Endothelial cell of umbilical vein (primary cell): ENCODE results near the gene GPNMB. TPM values are rescaled to one million over a fixed set of nuclear protein-coding genes. Genes with fewer than 3 reads are reported as not detected.

Source experiments
- BruUV-seq: library from RNA; stranded (reverse); fragments of 400-500 nt; replicated peaks from 2 replicates; lab custom pipeline; 2021; lab: Mats Ljungman, UMichigan
- CTCF ChIA-PET: fragments of 300-600, 350-600 bp; sonication (Branson Sonifier 250); formaldehyde crosslinking; loops from one replicate; lab custom pipeline; 2021; ENCODE audit warnings: antibody characterized with exemption, inconsistent platforms; lab: Charles Lee
- POLR2A ChIA-PET: fragments of 300-600, 350-600 bp; sonication (Branson Sonifier 250); formaldehyde crosslinking; loops from one replicate; lab custom pipeline; 2021; ENCODE audit warnings: antibody characterized with exemption, inconsistent platforms; lab: Charles Lee
- DNase-seq: peaks from one replicate; pipeline ENCODE4 v3.0.0-alpha.2; 2011; ENCODE audit warnings: low read depth, low spot score
- FAIRE-seq: peaks from 2 replicates; lab custom pipeline; 2011; peaks lifted over from hg19 to GRCh38; lab: Jason Lieb, UNC
- H2AFZ ChIP-seq: 2 replicates; pipeline ENCODE4 v1.6.0; 2012; ENCODE audit warnings: low read depth, low read length, control low read depth, inconsistent platforms
- H3K27ac ChIP-seq: 2 replicates; pipeline ENCODE4 v1.5.1; 2011; ENCODE audit warnings: low read depth, mild to moderate bottlenecking, control low read depth, low read length, moderate library complexity; ENCODE audit not compliant: insufficient read depth
- H3K27me3 ChIP-seq, 2 experiments: 2 replicates each; pipeline versions ENCODE4 v1.6.0 to v1.6.1; 2011; ENCODE audit warnings: low read length in 2 of 2, mixed read lengths in 1 of 2; ENCODE audit not compliant: control insufficient read depth in 2 of 2, insufficient read depth in 2 of 2
- H3K36me3 ChIP-seq, 2 experiments: 2 replicates in 1 of 2; 3 replicates in 1 of 2; pipeline ENCODE4 v1.5.1; 2011; ENCODE audit warnings: low read length in 2 of 2, mild to moderate bottlenecking in 1 of 2, moderate library complexity in 1 of 2; ENCODE audit not compliant: control insufficient read depth in 2 of 2, insufficient read depth in 2 of 2; ENCODE audit errors: extremely low read depth in 1 of 2
- H3K4me1 ChIP-seq: 3 replicates; pipeline ENCODE4 v1.5.1; 2011; ENCODE audit warnings: mild to moderate bottlenecking, low read length; ENCODE audit not compliant: control insufficient read depth, insufficient read depth; ENCODE audit errors: extremely low read depth
- H3K4me2 ChIP-seq: 2 replicates; pipeline ENCODE4 v1.6.1; 2011; ENCODE audit warnings: low read length, control low read depth, mixed read lengths; ENCODE audit not compliant: insufficient read depth
- H3K4me3 ChIP-seq, 3 experiments: fragments of 200-600 bp in 1 of 3; sonication (generic), shearing (Covaris generic) in 1 of 3; replicated peaks in 1 of 3; 2 replicates each; pipeline ENCODE4 v1.5.1; 2011 to 2016; ENCODE audit warnings: control low read depth in 3 of 3, low read length in 3 of 3, mild to moderate bottlenecking in 2 of 3, inconsistent platforms in 1 of 3, low read depth in 1 of 3, moderate library complexity in 1 of 3; ENCODE audit not compliant: insufficient read depth in 1 of 3
- H3K79me2 ChIP-seq: 2 replicates; pipeline ENCODE4 v1.6.0; 2012; ENCODE audit warnings: low read length, inconsistent platforms; ENCODE audit not compliant: control insufficient read depth, insufficient read depth
- H3K9ac ChIP-seq: replicated peaks from 2 replicates; pipeline ENCODE3; 2011; ENCODE audit warnings: low read length, control low read depth; ENCODE audit not compliant: insufficient read depth; ENCODE audit errors: extremely low read depth
- H3K9me1 ChIP-seq: replicated peaks from 3 replicates; pipeline ENCODE4 v1.6.0; 2011; ENCODE audit warnings: mild to moderate bottlenecking, low read length; ENCODE audit not compliant: control insufficient read depth, insufficient read depth; ENCODE audit errors: extremely low read depth
- H3K9me3 ChIP-seq: replicated peaks from 2 replicates; pipeline ENCODE4 v1.5.1; 2012; ENCODE audit warnings: low read length, inconsistent platforms; ENCODE audit not compliant: control insufficient read depth, insufficient read depth
- H4K20me1 ChIP-seq: replicated peaks from 2 replicates; pipeline ENCODE3; 2011; ENCODE audit warnings: mild to moderate bottlenecking, low read length; ENCODE audit not compliant: control insufficient read depth, insufficient read depth; ENCODE audit errors: extremely low read depth
- CTCF ChIP-seq, 2 donors: IDR thresholded peaks; 1 replicate in 1 of 2; 2 replicates in 1 of 2; pipeline ENCODE4 v1.5.1; 2011; ENCODE audit warnings: low read length in 2 of 2, mild to moderate bottlenecking in 2 of 2, moderate library complexity in 2 of 2, control low read depth in 1 of 2, inconsistent platforms in 1 of 2, low read depth in 1 of 2; ENCODE audit not compliant: insufficient read depth in 1 of 2; ENCODE audit errors: extremely low read depth in 1 of 2
- EZH2 ChIP-seq: IDR thresholded peaks from 2 replicates; pipeline ENCODE4 v1.6.1; 2012; ENCODE audit warnings: borderline replicate concordance, low read depth, mild to moderate bottlenecking, moderate library complexity, low read length, inconsistent platforms; ENCODE audit not compliant: severe bottlenecking
- FOS ChIP-seq: IDR thresholded peaks from 2 replicates; pipeline ENCODE4 v1.6.1; 2011; ENCODE audit warnings: mild to moderate bottlenecking, low read length, moderate library complexity, borderline replicate concordance; ENCODE audit not compliant: insufficient read depth
- GATA2 ChIP-seq: IDR thresholded peaks from 2 replicates; pipeline ENCODE4 v1.7.0; 2011; ENCODE audit warnings: low read depth, mild to moderate bottlenecking, moderate library complexity, mixed read lengths, low read length; ENCODE audit not compliant: insufficient read length, insufficient read depth
- JUN ChIP-seq: IDR thresholded peaks from 2 replicates; pipeline ENCODE4 v1.6.1; 2011; ENCODE audit warnings: borderline replicate concordance, low read depth; ENCODE audit not compliant: insufficient read length, insufficient read depth
- MAX ChIP-seq: IDR thresholded peaks from 2 replicates; pipeline ENCODE4 v1.6.1; 2011; ENCODE audit not compliant: insufficient read depth, insufficient read length
- MYC ChIP-seq: IDR thresholded peaks from one replicate; pipeline ENCODE4 v1.6.1; 2011; ENCODE audit warnings: mild to moderate bottlenecking, low read depth, low read length
- POLR2A ChIP-seq: IDR thresholded peaks from 2 replicates; pipeline ENCODE4 v1.6.1; 2012; ENCODE audit warnings: low read depth, mild to moderate bottlenecking, control low read depth, low read length
- POLR2AphosphoS5 ChIP-seq: IDR thresholded peaks from 2 replicates; pipeline ENCODE4 v1.6.1; 2012; ENCODE audit warnings: low read depth, mild to moderate bottlenecking, control low read depth, low read length, moderate library complexity; ENCODE audit not compliant: insufficient read depth
- dilution Hi-C: fragments of 300-500 bp; cut with MboI; formaldehyde crosslinking; loops from one replicate; pipeline ENCODE4 v1.15.0; 2019; ENCODE audit warnings: low sequenced_read_pairs; ENCODE audit not compliant: extremely low pct_ligation_motif_present
- intact Hi-C: fragments of 100-400 bp; cut with micrococcal nuclease; formaldehyde crosslinking; loops from one replicate; pipeline ENCODE4 v1.10.0; 2022
- polyA plus RNA-seq, 4 experiments: library from polyadenylated mRNA; depleted of rRNA in 3 of 4; stranded (reverse) in 3 of 4; unstranded in 1 of 4; fragments of >200 nt; gene quantifications; 2 replicates each; pipeline versions ENCODE4 v1.2.1 to v1.2.3, GENCODE V29; 2011 to 2012; ENCODE audit warnings: missing spikeins in 1 of 4
- total RNA-seq: library from RNA; stranded (reverse); gene quantifications from 2 replicates; pipeline ENCODE4 v1.2.3, GENCODE V29; 2021

Gene GPNMB
- total and polyA plus RNA-seq, 2 donors (not counting 3 experiments of a cell fraction or from before 2014, with no cell fraction given): 0.29 to 0.33 TPM

GRCh38 chr7:23212395-23212794, 34.2 kb upstream of the GPNMB start:
- Histone ChIP-seq H3K9me3 (no peaks in the 10 kb centered on the region), H2AFZ (no peak overlapping the region), H3K9me1 (no peaks in the 10 kb centered on the region), H3K79me2 (no peaks in the 10 kb centered on the region), H3K36me3 (no peaks in the 10 kb centered on the region), H3K27me3 (peaks cover 4 to 5% of the 10 kb centered on the region in 2 experiments), H3K9ac (no peak overlapping the region), H3K4me2 (no peak overlapping the region), H3K27ac (no peak overlapping the region), H3K4me1 (no peaks in the 10 kb centered on the region), H4K20me1 (no peaks in the 10 kb centered on the region), H3K4me3 (no peak overlapping the region)
- dilution Hi-C loops (no loop called here), intact Hi-C loops (no loop called here)
- DNase-seq (no peak), FAIRE-seq (no peak)
- no peak for TF ChIP-seq FOS
- TF ChIP-seq MYC: no peak
- TF ChIP-seq POLR2AphosphoS5: no peak
- no peak for TF ChIP-seq POLR2A
- no peak for TF ChIP-seq JUN
- TF ChIP-seq CTCF (IDR thresholded peaks at IDR 0.05; ENCODE audit: extremely low read depth in 1 of 2, insufficient read depth in 1 of 2, low read depth in 1 of 2, low read length in 2 of 2): no peak
- TF ChIP-seq MAX: no peak
- no peak for TF ChIP-seq GATA2
- TF ChIP-seq EZH2: no peak
- BruUV-seq: no TSS peak
- POLR2A ChIA-PET: no interaction called here
- CTCF ChIA-PET: no interaction called here
